H9 (cell line): Measurements from ENCODE around the gene CCDC68. TPM values are rescaled to one million over a fixed set of nuclear protein-coding genes. Genes with fewer than 3 reads are reported as not detected.

Source experiments
- DNase-seq: peaks from one replicate; pipeline ENCODE4 v3.0.0-alpha.2; 2017
- H2AFZ ChIP-seq: one replicate; pipeline ENCODE4 v1.6.1; 2013; ENCODE audit warnings: mild to moderate bottlenecking, low read length, control low read depth, moderate library complexity
- H2AK5ac ChIP-seq: 2 replicates; pipeline ENCODE4 v1.6.1; 2013; ENCODE audit warnings: low read length, control low read depth, mixed read lengths; ENCODE audit not compliant: insufficient read length
- H2BK120ac ChIP-seq: one replicate; pipeline ENCODE4 v1.6.1; 2013; ENCODE audit warnings: low read depth, mild to moderate bottlenecking, low read length, control low read depth, inconsistent platforms; ENCODE audit not compliant: poor library complexity, severe bottlenecking
- H2BK12ac ChIP-seq: 2 replicates; pipeline ENCODE4 v1.6.1; 2013; ENCODE audit warnings: low read length, control low read depth, mixed read lengths, low read depth; ENCODE audit not compliant: insufficient read length
- H2BK15ac ChIP-seq: 2 replicates; pipeline ENCODE4 v1.6.1; 2013; ENCODE audit warnings: low read depth, low read length, control low read depth
- H2BK20ac ChIP-seq: one replicate; pipeline ENCODE4 v1.6.1; 2013; ENCODE audit warnings: low read depth, mild to moderate bottlenecking, low read length, control low read depth, inconsistent platforms; ENCODE audit not compliant: poor library complexity, severe bottlenecking
- H2BK5ac ChIP-seq: 2 replicates; pipeline ENCODE4 v1.6.1; 2013; ENCODE audit warnings: low read length, control low read depth, mixed read lengths; ENCODE audit not compliant: insufficient read length
- H3K14ac ChIP-seq: 2 replicates; pipeline ENCODE4 v1.6.1; 2013; ENCODE audit warnings: low read length, control low read depth; ENCODE audit not compliant: insufficient read depth
- H3K18ac ChIP-seq: 2 replicates; pipeline ENCODE4 v1.6.1; 2013; ENCODE audit warnings: low read depth, mild to moderate bottlenecking, mixed read lengths, low read length, control low read depth; ENCODE audit not compliant: insufficient read length
- H3K23ac ChIP-seq: 2 replicates; pipeline ENCODE4 v1.6.1; 2013; ENCODE audit warnings: low read length, control low read depth, mixed read lengths, low read depth; ENCODE audit not compliant: insufficient read length
- H3K23me2 ChIP-seq: 2 replicates; pipeline ENCODE4 v1.6.1; 2013; ENCODE audit warnings: low read depth, mild to moderate bottlenecking, mixed read lengths, low read length, control low read depth; ENCODE audit not compliant: insufficient read length, poor library complexity, severe bottlenecking
- H3K27ac ChIP-seq: 2 replicates; pipeline ENCODE4 v1.5.1; 2013; ENCODE audit warnings: low read length, control low read depth, mixed read lengths, low read depth; ENCODE audit not compliant: insufficient read length
- H3K27me3 ChIP-seq: 2 replicates; pipeline ENCODE4 v1.6.1; 2013; ENCODE audit warnings: low read length, control low read depth, inconsistent platforms; ENCODE audit not compliant: insufficient read depth
- H3K4ac ChIP-seq: 2 replicates; pipeline ENCODE4 v1.6.1; 2013; ENCODE audit warnings: low read depth, mild to moderate bottlenecking, control low read depth, inconsistent platforms, low read length, moderate library complexity
- H3K4me1 ChIP-seq: 2 replicates; pipeline ENCODE4 v1.6.1; 2013; ENCODE audit warnings: low read length, control low read depth, inconsistent platforms; ENCODE audit not compliant: insufficient read depth
- H3K4me2 ChIP-seq: 2 replicates; pipeline ENCODE4 v1.6.1; 2013; ENCODE audit warnings: low read length, control low read depth, mixed read lengths; ENCODE audit not compliant: insufficient read length, insufficient read depth
- H3K56ac ChIP-seq: 2 replicates; pipeline ENCODE4 v1.6.1; 2013; ENCODE audit warnings: low read depth, mild to moderate bottlenecking, mixed read lengths, low read length, control low read depth; ENCODE audit not compliant: insufficient read length
- H3K79me1 ChIP-seq: 2 replicates; pipeline ENCODE4 v1.6.1; 2013; ENCODE audit warnings: low read depth, mild to moderate bottlenecking, moderate library complexity, low read length, control low read depth, inconsistent platforms; ENCODE audit not compliant: insufficient read depth, poor library complexity, severe bottlenecking
- H3K79me2 ChIP-seq: 2 replicates; pipeline ENCODE4 v1.6.1; 2013; ENCODE audit warnings: low read length, control low read depth, inconsistent platforms; ENCODE audit not compliant: insufficient read depth
- H3K9ac ChIP-seq: 2 replicates; pipeline ENCODE4 v1.6.1; 2013; ENCODE audit warnings: low read length, control low read depth, mixed read lengths; ENCODE audit not compliant: insufficient read length; ENCODE audit errors: extremely low read depth
- H3K9me3 ChIP-seq: one replicate; pipeline ENCODE4 v1.6.1; 2013; ENCODE audit warnings: low read depth, low read length, inconsistent platforms; ENCODE audit not compliant: control insufficient read depth
- H3T11ph ChIP-seq: one replicate; pipeline ENCODE4 v1.6.1; 2013; ENCODE audit warnings: mild to moderate bottlenecking, low read length, control low read depth, inconsistent platforms
- H4K20me1 ChIP-seq: one replicate; pipeline ENCODE4 v1.6.1; 2013; ENCODE audit not compliant: control insufficient read depth, insufficient read length, insufficient read depth
- H4K5ac ChIP-seq: 2 replicates; pipeline ENCODE4 v1.6.1; 2013; ENCODE audit warnings: low read depth, mild to moderate bottlenecking, mixed read lengths, low read length, control low read depth; ENCODE audit not compliant: insufficient read length
- H4K8ac ChIP-seq: replicated peaks from 2 replicates; pipeline ENCODE4 v1.6.1; 2013; ENCODE audit warnings: low read length, control low read depth, mixed read lengths, low read depth; ENCODE audit not compliant: insufficient read length
- H4K91ac ChIP-seq: 2 replicates; pipeline ENCODE4 v1.6.1; 2013; ENCODE audit warnings: low read depth, mild to moderate bottlenecking, moderate library complexity, mixed read lengths, low read length, control low read depth; ENCODE audit not compliant: insufficient read length
- H3K27ac Mint-ChIP-seq, 3 experiments: 2 replicates in 2 of 3; 3 replicates in 1 of 3; pipeline ENCODE4 v1.8.0; 2020 to 2021; ENCODE audit warnings: mixed read lengths in 3 of 3, mild to moderate bottlenecking in 1 of 3, moderate library complexity in 1 of 3
- H3K27me3 Mint-ChIP-seq: 2 replicates; pipeline ENCODE4 v1.8.0; 2021; ENCODE audit warnings: low read depth, mild to moderate bottlenecking, moderate library complexity, mixed read lengths
- H3K36me3 Mint-ChIP-seq, 3 experiments: 2 replicates in 2 of 3; 3 replicates in 1 of 3; pipeline ENCODE4 v1.8.0; 2020 to 2021; ENCODE audit warnings: low read depth in 3 of 3, mixed read lengths in 3 of 3; ENCODE audit not compliant: insufficient read depth in 1 of 3
- H3K4me1 Mint-ChIP-seq, 2 experiments: 2 replicates each; pipeline ENCODE4 v1.8.0; 2020; ENCODE audit warnings: mixed read lengths in 2 of 2
- H3K4me3 Mint-ChIP-seq, 2 experiments: 2 replicates in 1 of 2; 3 replicates in 1 of 2; pipeline ENCODE4 v1.8.0; 2020 to 2021; ENCODE audit warnings: mild to moderate bottlenecking in 2 of 2, mixed read lengths in 2 of 2, moderate library complexity in 1 of 2
- H3K9me3 Mint-ChIP-seq, 2 experiments: 2 replicates in 1 of 2; 3 replicates in 1 of 2; pipeline ENCODE4 v1.8.0; 2020; ENCODE audit warnings: mild to moderate bottlenecking in 2 of 2, mixed read lengths in 2 of 2, moderate library complexity in 1 of 2
- WGBS: extraction: QIAGEN DNeasy Blood & Tissue Kit; methylation state at CpG from one replicate; pipeline ENCODE4 v1.1.7; 2013; ENCODE audit warnings: missing lambda C conversion rate, low lambda C conversion rate, mixed read lengths; ENCODE audit not compliant: insufficient read length; ENCODE audit errors: extremely low coverage; 5-methylcytosine and 5-hydroxymethylcytosine counted together
- total RNA-seq: library from RNA; stranded (reverse); gene quantifications from 2 replicates; pipeline ENCODE4 v1.2.1, GENCODE V29; 2021
- TF ChIP-seq, protein P1 (sequence below): fragments of 200-600 bp; sonication (generic); conservative IDR thresholded peaks from 3 replicates; pipeline ENCODE4 v1.8.0; 2021; ENCODE audit warnings: antibody characterized with exemption, mild to moderate bottlenecking

Gene CCDC68
- total RNA-seq, 1 experiment from 2014 or later = not detected

GRCh38 chr18:54905629-54906028, 53.6 kb downstream of the CCDC68 start:
- WGBS = no CpG with 5 or more reads among the region's 5 CpGs
- no peak overlapping the region for H4K91ac ChIP-seq
- H3K9me3 ChIP-seq = no peaks in the 10 kb centered on the region
- no peak for DNase-seq
- no peak overlapping the region for H4K5ac ChIP-seq
- H3K4me2 ChIP-seq = no peak overlapping the region
- H2BK5ac ChIP-seq = no peak overlapping the region
- H3K27ac ChIP-seq = no peak overlapping the region
- H3K4ac ChIP-seq = no peak overlapping the region
- no peaks in the 10 kb centered on the region for H3K4me1 ChIP-seq
- no peaks in the 10 kb centered on the region for H3K23me2 ChIP-seq
- no peaks in the 10 kb centered on the region for H3K27me3 Mint-ChIP-seq
- no peak overlapping the region for H3K18ac ChIP-seq
- TF ChIP-seq, protein P1, sequence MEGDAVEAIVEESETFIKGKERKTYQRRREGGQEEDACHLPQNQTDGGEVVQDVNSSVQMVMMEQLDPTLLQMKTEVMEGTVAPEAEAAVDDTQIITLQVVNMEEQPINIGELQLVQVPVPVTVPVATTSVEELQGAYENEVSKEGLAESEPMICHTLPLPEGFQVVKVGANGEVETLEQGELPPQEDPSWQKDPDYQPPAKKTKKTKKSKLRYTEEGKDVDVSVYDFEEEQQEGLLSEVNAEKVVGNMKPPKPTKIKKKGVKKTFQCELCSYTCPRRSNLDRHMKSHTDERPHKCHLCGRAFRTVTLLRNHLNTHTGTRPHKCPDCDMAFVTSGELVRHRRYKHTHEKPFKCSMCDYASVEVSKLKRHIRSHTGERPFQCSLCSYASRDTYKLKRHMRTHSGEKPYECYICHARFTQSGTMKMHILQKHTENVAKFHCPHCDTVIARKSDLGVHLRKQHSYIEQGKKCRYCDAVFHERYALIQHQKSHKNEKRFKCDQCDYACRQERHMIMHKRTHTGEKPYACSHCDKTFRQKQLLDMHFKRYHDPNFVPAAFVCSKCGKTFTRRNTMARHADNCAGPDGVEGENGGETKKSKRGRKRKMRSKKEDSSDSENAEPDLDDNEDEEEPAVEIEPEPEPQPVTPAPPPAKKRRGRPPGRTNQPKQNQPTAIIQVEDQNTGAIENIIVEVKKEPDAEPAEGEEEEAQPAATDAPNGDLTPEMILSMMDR = no peak
- no peaks in the 10 kb centered on the region for H3K27me3 ChIP-seq
- H3K23ac ChIP-seq = no peak overlapping the region
- H3K9me3 Mint-ChIP-seq = no peaks in the 10 kb centered on the region; a peak in 1 of 5 replicates
- no peak overlapping the region for H2BK20ac ChIP-seq
- no peak overlapping the region for H2BK120ac ChIP-seq
- H3K56ac ChIP-seq = no peak overlapping the region
- H2BK15ac ChIP-seq = no peak overlapping the region
- H3K14ac ChIP-seq = no peak overlapping the region
- H4K8ac ChIP-seq = no peak overlapping the region
- H3K36me3 Mint-ChIP-seq = peaks cover 0 to 1% (median 0%) of the 10 kb centered on the region in 3 experiments; a peak in 1 of 7 replicates
- no peaks in the 10 kb centered on the region for H4K20me1 ChIP-seq
- H3T11ph ChIP-seq = no peak overlapping the region
- H3K9ac ChIP-seq = no peak overlapping the region
- H3K79me1 ChIP-seq = no peaks in the 10 kb centered on the region
- no peak overlapping the region for H3K4me3 Mint-ChIP-seq
- H3K4me1 Mint-ChIP-seq = 0 out of 4 replicates have a peak, but pooled peaks cover 4 to 7% of the 10 kb centered on the region in 2 experiments
- H2BK12ac ChIP-seq = no peak overlapping the region
- no peaks in the 10 kb centered on the region for H3K79me2 ChIP-seq
- H2AFZ ChIP-seq = no peak overlapping the region
- no peak overlapping the region for H2AK5ac ChIP-seq
- no peak overlapping the region for H3K27ac Mint-ChIP-seq
